ENCODE measurements around the gene TRIM32.

GRCh38 chr9:116701940-116702642 lies 15.0 kb downstream of the TRIM32 start:
- TF ChIP-seq CTCF (tag by site-specific recombination; IDR thresholded peaks at IDR 0.05) (no peak), ZNF677 (tag by site-specific recombination; IDR thresholded peaks at IDR 0.05) (no peak), ZBTB49 (tag by site-specific recombination; IDR thresholded peaks at IDR 0.05; ENCODE audit: low read depth) (no peak), ZNF645 (tag by site-specific recombination; IDR thresholded peaks at IDR 0.05) (no peak), ZNF843 (tag by site-specific recombination; IDR thresholded peaks at IDR 0.05) (no peak), ZBTB11 (tag by site-specific recombination; conservative IDR thresholded peaks at IDR 0.05; ENCODE audit: low read depth) (no peak), GLIS1 (tag by site-specific recombination; IDR thresholded peaks at IDR 0.05) (no peak), TCF7L2 (IDR thresholded peaks at IDR 0.05; ENCODE audit: borderline replicate concordance, low read depth, low read length) (no peak)

All from HEK293 (cell line).